Uterus (tissue), 4 donors: Measurements from ENCODE around the gene PARD3. TPM values are rescaled to one million over a fixed set of nuclear protein-coding genes. Genes with fewer than 3 reads are reported as not detected.
"Not testable (repeated sequence)": the region's sequence is repeated elsewhere in the genome, so short reads cannot be mapped to it uniquely, and the experiment has no call there.

Experiments used
- DNase-seq, 2 donors: peaks; one replicate each; pipeline ENCODE4 v3.0.0-alpha.2; 2019 to 2020
- H3K27ac ChIP-seq, 2 donors: fragments of 200-600 bp; sonication (generic); 1 replicate in 1 of 2; 2 replicates in 1 of 2; pipeline ENCODE4 v1.5.1; 2016 to 2018
- H3K27me3 ChIP-seq, 2 donors: fragments of 200-600 bp; sonication (generic); one replicate each; pipeline ENCODE4 v1.5.1; 2018 to 2019; ENCODE audit warnings: control low read depth in 1 of 2
- H3K36me3 ChIP-seq, 2 donors: fragments of 200-600 bp; sonication (generic); one replicate each; pipeline ENCODE4 v1.5.1; 2019; ENCODE audit warnings: control low read depth in 1 of 2
- H3K4me1 ChIP-seq, 2 donors: fragments of 200-600 bp; sonication (generic); one replicate each; pipeline ENCODE4 v1.5.1; 2018 to 2019; ENCODE audit warnings: control low read depth in 1 of 2
- H3K4me3 ChIP-seq, 2 donors: fragments of 200-600 bp; sonication (generic); 1 replicate in 1 of 2; 2 replicates in 1 of 2; pipeline ENCODE4 v1.5.1; 2018 to 2019; ENCODE audit warnings: mild to moderate bottlenecking in 1 of 2
- H3K9me3 ChIP-seq, 2 donors: fragments of 200-600 bp; sonication (generic); one replicate each; pipeline ENCODE4 v1.5.1; 2019; ENCODE audit warnings: control low read depth in 1 of 2
- CTCF ChIP-seq, 4 experiments: fragments of 200-600 bp in 2 of 4; fragments of 450-650 bp in 2 of 4; sonication (generic) in 2 of 4; IDR thresholded peaks; one replicate each; pipeline ENCODE4 v1.5.1; 2016 to 2019; ENCODE audit warnings: antibody characterized with exemption in 4 of 4, mild to moderate bottlenecking in 2 of 4, moderate library complexity in 1 of 4
- POLR2A ChIP-seq, 2 donors: fragments of 450-650 bp; IDR thresholded peaks; one replicate each; pipeline ENCODE4 v1.6.1; 2016; ENCODE audit warnings: antibody characterized with exemption in 2 of 2, mild to moderate bottlenecking in 1 of 2, moderate library complexity in 1 of 2
- intact Hi-C: fragments of 100-400 bp; cut with DNase I; formaldehyde crosslinking; loops from one replicate; pipeline ENCODE4 v1.15.1; 2023; ENCODE audit warnings: low total_unique reads
- total RNA-seq, 4 donors: library from RNA; depleted of rRNA in 3 of 4; stranded (reverse); fragments of >200 nt in 3 of 4; gene quantifications; one replicate each; pipeline versions ENCODE4 v1.1.0 to v1.2.4, GENCODE V29; 2014 to 2023
- donor health status: DM: yes; HTN: yes; CAD: no.

The PARD3 gene
- total RNA-seq, 4 donors from 2014 or later, result 42.1 to 96.1 (median 51.5) TPM

GRCh38 chr10:34753014-34753757, 61.9 kb downstream of the PARD3 start:
- Histone ChIP-seq H3K27me3 (no peaks in the 10 kb centered on the region), H3K4me1 (no peaks in the 10 kb centered on the region), H3K4me3 (no peak overlapping the region), H3K9me3 (no peaks in the 10 kb centered on the region), H3K36me3 (no peaks in the 10 kb centered on the region), H3K27ac (no peak overlapping the region)
- TF ChIP-seq CTCF (IDR thresholded peaks at IDR 0.05), result no peak
- no peak for TF ChIP-seq POLR2A (IDR thresholded peaks at IDR 0.05)
- intact Hi-C loops, result no loop called here
- DNase-seq, result no peak

- intact Hi-C loops, result no loop called here
- TF ChIP-seq POLR2A (IDR thresholded peaks at IDR 0.05), result no peak
- no peak for TF ChIP-seq CTCF (IDR thresholded peaks at IDR 0.05)
- no peak for DNase-seq
- H3K36me3 ChIP-seq, result no peaks in the 10 kb centered on the region
- H3K27ac ChIP-seq, result no peak overlapping the region
- no peak overlapping the region for H3K4me3 ChIP-seq
- no peaks in the 10 kb centered on the region for H3K4me1 ChIP-seq
- H3K9me3 ChIP-seq, result no peaks in the 10 kb centered on the region
- no peaks in the 10 kb centered on the region for H3K27me3 ChIP-seq
Measured at GRCh38 chr10:34751272-34751671, 63.8 kb downstream of the PARD3 start.

GRCh38 chr10:34750795-34751194, 64.3 kb downstream of the PARD3 start:
- DNase-seq, H3K4me1 ChIP-seq, H3K27ac ChIP-seq, H3K9me3 ChIP-seq, intact Hi-C loops, H3K36me3 ChIP-seq, H3K4me3 ChIP-seq, H3K27me3 ChIP-seq: not testable (repeated sequence)

- TF ChIP-seq POLR2A (IDR thresholded peaks at IDR 0.05) (no peak), CTCF (IDR thresholded peaks at IDR 0.05) (no peak)
- no peak overlapping the region for H3K4me3 ChIP-seq
- H3K4me1 ChIP-seq, result no peaks in the 10 kb centered on the region
- intact Hi-C loops, result no loop called here
- H3K36me3 ChIP-seq, result no peaks in the 10 kb centered on the region
- DNase-seq, result no peak
- H3K9me3 ChIP-seq, result no peaks in the 10 kb centered on the region
- H3K27me3 ChIP-seq, result no peaks in the 10 kb centered on the region
- H3K27ac ChIP-seq, result no peak overlapping the region
Measured at GRCh38 chr10:34748767-34749166, 66.3 kb downstream of the PARD3 start.

- no peak for TF ChIP-seq CTCF (IDR thresholded peaks at IDR 0.05)
- TF ChIP-seq POLR2A (IDR thresholded peaks at IDR 0.05), result no peak
- Histone ChIP-seq H3K4me1 (no peaks in the 10 kb centered on the region), H3K27ac (no peak overlapping the region), H3K36me3 (no peaks in the 10 kb centered on the region), H3K4me3 (no peak overlapping the region), H3K27me3 (no peaks in the 10 kb centered on the region), H3K9me3 (no peaks in the 10 kb centered on the region)
- intact Hi-C loops, result no loop called here
- DNase-seq, result no peak
Measured at GRCh38 chr10:34748357-34748756, 66.7 kb downstream of the PARD3 start.

- TF ChIP-seq CTCF (IDR thresholded peaks at IDR 0.05) (no peak), POLR2A (IDR thresholded peaks at IDR 0.05) (no peak)
- no peak overlapping the region for H3K4me3 ChIP-seq
- intact Hi-C loops, result no loop called here
- DNase-seq, result no peak
- H3K9me3 ChIP-seq, result no peaks in the 10 kb centered on the region
- no peaks in the 10 kb centered on the region for H3K4me1 ChIP-seq
- no peaks in the 10 kb centered on the region for H3K27me3 ChIP-seq
- no peak overlapping the region for H3K27ac ChIP-seq
- H3K36me3 ChIP-seq, result no peaks in the 10 kb centered on the region
Measured at GRCh38 chr10:34746094-34746493, 69.0 kb downstream of the PARD3 start.
